ENCODE results near the gene GPR61.

GPR61 gene

GRCh38 chr1:109538827-109539555 is 681 bp upstream of the GPR61 start:
- ChIA-PET CTCF (interaction anchor here (0.7 to 20.8 kb wide), 5 partner anchors 9 to 119 kb away, joined by 3 to 1152 read pairs (median 4); partner anchors contain the start of genes AMIGO1 and CYB561D1), POLR2A (interaction anchor here (1.2 to 1.5 kb wide), 2 partner anchors 9 to 10 kb away, joined by 3 to 5 read pairs; partner anchors contain the start of gene GNAI3)
- H3K27ac ChIP-seq (ENCODE audit: extremely low read depth, low read depth, low read length): no peak overlapping the region
- no peaks in the 10 kb centered on the region for H3K36me3 ChIP-seq (ENCODE audit: control insufficient read depth in 2 of 2, insufficient read depth in 1 of 2, low read length in 2 of 2)
- TF ChIP-seq ZNF843 (tag by site-specific recombination; IDR thresholded peaks at IDR 0.05) (no peak), ZNF660 (tag by site-specific recombination; IDR thresholded peaks at IDR 0.05) (no peak), ZNF654 (tag by site-specific recombination; IDR thresholded peaks at IDR 0.05; ENCODE audit: low read depth) (no peak), ZNF555 (tag by site-specific recombination; conservative IDR thresholded peaks at IDR 0.05) (no peak), OVOL3 (tag by site-specific recombination; IDR thresholded peaks at IDR 0.05) (no peak), ZNF791 (tag by site-specific recombination; IDR thresholded peaks at IDR 0.05) (no peak), TRIM28 (IDR thresholded peaks at IDR 0.05; ENCODE audit: borderline replicate concordance, low read length) (no peak), ZNF792 (tag by site-specific recombination; IDR thresholded peaks at IDR 0.05) (no peak), BCL11A (tag by site-specific recombination; IDR thresholded peaks at IDR 0.05; ENCODE audit: low read depth) (no peak)
- TF ChIP-seq, protein P1, sequence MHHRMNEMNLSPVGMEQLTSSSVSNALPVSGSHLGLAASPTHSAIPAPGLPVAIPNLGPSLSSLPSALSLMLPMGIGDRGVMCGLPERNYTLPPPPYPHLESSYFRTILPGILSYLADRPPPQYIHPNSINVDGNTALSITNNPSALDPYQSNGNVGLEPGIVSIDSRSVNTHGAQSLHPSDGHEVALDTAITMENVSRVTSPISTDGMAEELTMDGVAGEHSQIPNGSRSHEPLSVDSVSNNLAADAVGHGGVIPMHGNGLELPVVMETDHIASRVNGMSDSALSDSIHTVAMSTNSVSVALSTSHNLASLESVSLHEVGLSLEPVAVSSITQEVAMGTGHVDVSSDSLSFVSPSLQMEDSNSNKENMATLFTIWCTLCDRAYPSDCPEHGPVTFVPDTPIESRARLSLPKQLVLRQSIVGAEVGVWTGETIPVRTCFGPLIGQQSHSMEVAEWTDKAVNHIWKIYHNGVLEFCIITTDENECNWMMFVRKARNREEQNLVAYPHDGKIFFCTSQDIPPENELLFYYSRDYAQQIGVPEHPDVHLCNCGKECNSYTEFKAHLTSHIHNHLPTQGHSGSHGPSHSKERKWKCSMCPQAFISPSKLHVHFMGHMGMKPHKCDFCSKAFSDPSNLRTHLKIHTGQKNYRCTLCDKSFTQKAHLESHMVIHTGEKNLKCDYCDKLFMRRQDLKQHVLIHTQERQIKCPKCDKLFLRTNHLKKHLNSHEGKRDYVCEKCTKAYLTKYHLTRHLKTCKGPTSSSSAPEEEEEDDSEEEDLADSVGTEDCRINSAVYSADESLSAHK (tag by site-specific recombination; IDR thresholded peaks at IDR 0.05): no peak
- no peak overlapping the region for H3K4me3 ChIP-seq (ENCODE audit: low read depth, low read length)
- H3K9me3 ChIP-seq (ENCODE audit: control insufficient read depth, insufficient read depth, low read depth, low read length): no peaks in the 10 kb centered on the region
- no peaks in the 10 kb centered on the region for H3K4me1 ChIP-seq (ENCODE audit: control insufficient read depth, insufficient read depth, low read length)

DNA sequence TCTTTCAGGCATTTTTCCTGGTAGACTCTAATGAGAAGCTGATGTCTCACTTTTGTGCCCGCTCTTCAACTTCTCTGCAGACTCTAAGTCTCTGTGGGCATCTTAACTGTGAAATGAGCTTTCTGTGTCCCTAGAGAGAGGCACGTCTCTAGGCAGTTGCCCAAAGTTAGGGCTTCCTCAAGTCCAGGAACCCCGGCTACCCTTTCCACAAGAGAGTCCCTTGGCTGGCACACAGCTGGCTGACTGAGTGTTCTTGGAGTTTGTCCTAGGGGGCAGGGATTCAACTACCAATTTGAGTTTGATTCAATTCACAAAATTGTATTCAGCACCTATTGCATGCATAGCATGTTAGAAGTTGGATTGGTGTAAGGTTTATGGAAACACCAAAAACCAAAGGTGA is 1.4 kb downstream of the GPR61 start:
- no peaks in the 10 kb centered on the region for H3K4me1 ChIP-seq (ENCODE audit: control insufficient read depth, insufficient read depth, low read length)
- no peaks in the 10 kb centered on the region for H3K9me3 ChIP-seq (ENCODE audit: control insufficient read depth, insufficient read depth, low read depth, low read length)
- H3K4me3 ChIP-seq (ENCODE audit: low read depth, low read length): no peak overlapping the region
- ChIA-PET CTCF (interaction anchor here (1.0 to 20.8 kb wide), 8 partner anchors 9 to 234 kb away, joined by 3 to 1152 read pairs (median 6); partner anchors contain the start of genes AMIGO1 and CYB561D1), POLR2A (no interaction called here)
- no peaks in the 10 kb centered on the region for H3K36me3 ChIP-seq (ENCODE audit: control insufficient read depth in 2 of 2, insufficient read depth in 1 of 2, low read length in 2 of 2)
- TF ChIP-seq ZNF521 (tag by site-specific recombination; IDR thresholded peaks at IDR 0.05): no peak
- TF ChIP-seq ZEB2 (tag by site-specific recombination; IDR thresholded peaks at IDR 0.05): no peak
- no peak overlapping the region for H3K27ac ChIP-seq (ENCODE audit: extremely low read depth, low read depth, low read length)

- H3K27ac ChIP-seq (ENCODE audit: extremely low read depth, low read depth, low read length): no peak overlapping the region
- ChIA-PET POLR2A (no interaction called here), CTCF (interaction anchor here (2.2 to 20.8 kb wide), 4 partner anchors 10 to 95 kb away, joined by 6 to 1152 read pairs (median 98); partner anchors contain the start of genes AMIGO1 and CYB561D1)
- H3K9me3 ChIP-seq (ENCODE audit: control insufficient read depth, insufficient read depth, low read depth, low read length): no peaks in the 10 kb centered on the region
- no peaks in the 10 kb centered on the region for H3K36me3 ChIP-seq (ENCODE audit: control insufficient read depth in 2 of 2, insufficient read depth in 1 of 2, low read length in 2 of 2)
- peaks cover 4% of the 10 kb centered on the region; the same call in 1 of the 2 replicates for H3K4me1 ChIP-seq (ENCODE audit: control insufficient read depth, insufficient read depth, low read length)
- TF ChIP-seq, protein P2, sequence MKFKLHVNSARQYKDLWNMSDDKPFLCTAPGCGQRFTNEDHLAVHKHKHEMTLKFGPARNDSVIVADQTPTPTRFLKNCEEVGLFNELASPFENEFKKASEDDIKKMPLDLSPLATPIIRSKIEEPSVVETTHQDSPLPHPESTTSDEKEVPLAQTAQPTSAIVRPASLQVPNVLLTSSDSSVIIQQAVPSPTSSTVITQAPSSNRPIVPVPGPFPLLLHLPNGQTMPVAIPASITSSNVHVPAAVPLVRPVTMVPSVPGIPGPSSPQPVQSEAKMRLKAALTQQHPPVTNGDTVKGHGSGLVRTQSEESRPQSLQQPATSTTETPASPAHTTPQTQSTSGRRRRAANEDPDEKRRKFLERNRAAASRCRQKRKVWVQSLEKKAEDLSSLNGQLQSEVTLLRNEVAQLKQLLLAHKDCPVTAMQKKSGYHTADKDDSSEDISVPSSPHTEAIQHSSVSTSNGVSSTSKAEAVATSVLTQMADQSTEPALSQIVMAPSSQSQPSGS (tag by site-specific recombination; IDR thresholded peaks at IDR 0.05; ENCODE audit: low read depth): no peak
- no peak for TF ChIP-seq ZBTB21 (tag by site-specific recombination; IDR thresholded peaks at IDR 0.05)
- TF ChIP-seq, protein P3, sequence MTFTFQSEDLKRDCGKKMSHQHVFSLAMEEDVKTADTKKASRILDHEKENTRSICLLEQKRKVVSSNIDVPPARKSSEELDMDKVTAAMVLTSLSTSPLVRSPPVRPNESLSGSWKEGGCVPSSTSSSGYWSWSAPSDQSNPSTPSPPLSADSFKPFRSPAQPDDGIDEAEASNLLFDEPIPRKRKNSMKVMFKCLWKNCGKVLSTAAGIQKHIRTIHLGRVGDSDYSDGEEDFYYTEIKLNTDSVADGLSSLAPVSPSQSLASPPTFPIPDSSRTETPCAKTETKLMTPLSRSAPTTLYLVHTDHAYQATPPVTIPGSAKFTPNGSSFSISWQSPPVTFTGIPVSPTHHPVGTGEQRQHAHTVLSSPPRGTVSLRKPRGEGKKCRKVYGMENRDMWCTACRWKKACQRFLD (tag by site-specific recombination; IDR thresholded peaks at IDR 0.05): no peak
- TF ChIP-seq ZNF148 (tag by site-specific recombination; IDR thresholded peaks at IDR 0.05; ENCODE audit: borderline replicate concordance): no peak
- no peak for TF ChIP-seq ZNF214 (tag by site-specific recombination; IDR thresholded peaks at IDR 0.05; ENCODE audit: borderline replicate concordance)
- TF ChIP-seq ZNF23 (tag by site-specific recombination; IDR thresholded peaks at IDR 0.05; ENCODE audit: borderline replicate concordance): no peak
- TF ChIP-seq ZNF48 (tag by site-specific recombination; IDR thresholded peaks at IDR 0.05): no peak
- TF ChIP-seq ZNF10 (tag by site-specific recombination; IDR thresholded peaks at IDR 0.05): no peak
- no peak for TF ChIP-seq ZBTB48 (tag by site-specific recombination; IDR thresholded peaks at IDR 0.05)
- no peak for TF ChIP-seq GLIS2 (tag by site-specific recombination; IDR thresholded peaks at IDR 0.05)
- no peak for TF ChIP-seq GLI4 (tag by site-specific recombination; IDR thresholded peaks at IDR 0.05)
- no peak overlapping the region for H3K4me3 ChIP-seq (ENCODE audit: low read depth, low read length)
These were observed 3.0 kb downstream of the GPR61 start for GRCh38 chr1:109542657-109543056.
